COLO668 (cell line): ENCODE data around the gene PHACTR4.
"Not testable (repeated sequence)": the region's sequence is repeated elsewhere in the genome, so short reads cannot be mapped to it uniquely, and the experiment has no call there.

Source experiments
- DNase-seq: peaks from one replicate; lab custom pipeline; 2025; ENCODE audit not compliant: unreplicated experiment; lab: John Stamatoyannopoulos, UW

Gene PHACTR4

DNA sequence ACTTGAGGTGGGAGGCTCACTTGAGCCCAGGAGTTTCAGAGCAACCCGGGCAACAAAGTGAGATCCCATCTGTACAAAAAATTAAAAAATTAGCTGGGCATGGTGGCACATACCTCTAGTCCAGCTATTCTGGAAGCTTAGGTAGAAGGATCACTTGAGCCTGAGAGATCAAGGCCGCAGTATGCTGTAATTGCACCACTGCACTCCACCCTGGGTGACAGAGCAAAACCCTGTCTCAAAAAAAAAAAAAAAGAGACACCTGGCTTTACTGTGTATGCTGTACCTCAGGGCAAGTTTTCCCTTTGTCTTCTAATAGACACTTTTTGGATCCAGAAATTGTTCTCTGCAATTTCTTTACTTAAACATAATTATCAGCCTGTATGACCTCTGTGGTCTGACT is 113.2 kb downstream of the PHACTR4 start:
- no peak for DNase-seq

DNA sequence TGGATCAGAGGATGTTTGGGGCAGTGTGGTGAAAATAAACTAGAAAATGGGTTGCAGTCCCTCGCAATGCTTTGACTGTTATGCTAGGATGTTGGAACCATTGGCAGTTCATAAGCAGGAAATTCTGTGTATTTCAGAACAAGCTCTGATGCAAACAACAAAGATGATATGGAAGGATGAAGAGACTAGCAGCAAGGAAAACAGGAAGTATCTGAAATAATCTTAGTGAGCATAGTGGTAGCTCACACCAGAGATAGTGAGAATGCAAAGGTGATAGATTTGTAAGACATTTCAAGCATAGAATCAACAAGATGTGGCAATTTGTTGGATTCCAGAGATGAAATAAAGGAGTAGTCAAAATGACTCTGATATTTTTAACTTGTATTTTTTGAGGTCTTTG is 125.2 kb downstream of the PHACTR4 start:
- no peak for DNase-seq

DNA sequence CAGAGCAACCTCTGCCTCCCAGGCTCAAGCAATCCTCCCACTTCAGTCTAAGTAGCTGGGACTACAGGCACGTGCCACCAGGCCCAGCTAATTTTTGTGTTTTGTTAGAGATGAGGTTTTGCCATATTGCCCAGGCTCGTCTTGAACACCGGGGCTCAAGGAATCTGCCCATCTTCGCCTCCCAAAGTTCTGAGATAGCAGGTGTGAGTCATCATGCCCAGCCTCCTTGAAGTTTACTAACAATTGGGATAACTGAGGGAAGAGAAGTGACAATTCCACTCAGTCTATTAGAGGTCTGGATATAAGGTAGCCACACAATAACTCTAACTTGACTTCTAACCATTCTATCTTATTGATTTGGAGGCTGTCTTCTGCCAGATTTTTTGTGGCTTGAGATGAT is 130.0 kb downstream of the PHACTR4 start:
- DNase-seq: no peak

DNA sequence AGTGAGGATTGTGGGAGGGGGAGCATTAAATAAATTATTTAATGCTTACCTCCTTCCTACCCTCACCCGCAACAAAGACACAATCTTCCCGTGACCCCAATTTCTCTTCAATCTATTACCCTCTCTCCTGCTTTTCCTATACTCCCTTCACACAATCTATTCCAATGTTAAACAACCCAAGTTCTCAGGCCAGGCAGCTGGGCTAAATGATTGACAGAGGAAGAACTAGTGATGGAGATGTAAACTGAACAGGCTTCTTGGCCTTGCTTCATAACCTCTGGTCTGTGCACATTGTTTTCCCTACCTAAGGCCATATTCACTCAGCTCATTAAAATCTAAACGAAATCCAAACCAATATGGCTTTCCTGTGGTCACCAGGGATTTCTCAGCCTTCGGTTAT is 132.4 kb downstream of the PHACTR4 start:
- no peak for DNase-seq

DNA sequence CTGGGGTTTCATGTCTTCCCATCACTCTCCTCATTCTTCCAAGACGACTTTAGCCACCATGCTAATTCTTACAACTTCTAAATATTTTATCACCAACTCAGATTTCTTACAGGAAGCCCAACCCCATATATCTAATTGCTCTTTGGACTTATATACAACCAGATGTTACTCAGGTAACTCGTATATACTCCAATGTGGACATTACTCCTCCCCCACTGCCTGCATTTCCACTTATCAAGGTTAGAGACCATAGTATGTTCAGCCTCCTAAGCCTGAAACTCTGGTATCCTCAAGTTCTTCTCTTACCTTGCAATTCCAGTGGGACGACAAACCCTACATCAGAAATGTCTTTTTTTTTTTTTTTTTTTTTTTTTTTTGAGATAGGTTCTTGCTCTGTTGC is 133.6 kb downstream of the PHACTR4 start:
- DNase-seq: no peak

DNA sequence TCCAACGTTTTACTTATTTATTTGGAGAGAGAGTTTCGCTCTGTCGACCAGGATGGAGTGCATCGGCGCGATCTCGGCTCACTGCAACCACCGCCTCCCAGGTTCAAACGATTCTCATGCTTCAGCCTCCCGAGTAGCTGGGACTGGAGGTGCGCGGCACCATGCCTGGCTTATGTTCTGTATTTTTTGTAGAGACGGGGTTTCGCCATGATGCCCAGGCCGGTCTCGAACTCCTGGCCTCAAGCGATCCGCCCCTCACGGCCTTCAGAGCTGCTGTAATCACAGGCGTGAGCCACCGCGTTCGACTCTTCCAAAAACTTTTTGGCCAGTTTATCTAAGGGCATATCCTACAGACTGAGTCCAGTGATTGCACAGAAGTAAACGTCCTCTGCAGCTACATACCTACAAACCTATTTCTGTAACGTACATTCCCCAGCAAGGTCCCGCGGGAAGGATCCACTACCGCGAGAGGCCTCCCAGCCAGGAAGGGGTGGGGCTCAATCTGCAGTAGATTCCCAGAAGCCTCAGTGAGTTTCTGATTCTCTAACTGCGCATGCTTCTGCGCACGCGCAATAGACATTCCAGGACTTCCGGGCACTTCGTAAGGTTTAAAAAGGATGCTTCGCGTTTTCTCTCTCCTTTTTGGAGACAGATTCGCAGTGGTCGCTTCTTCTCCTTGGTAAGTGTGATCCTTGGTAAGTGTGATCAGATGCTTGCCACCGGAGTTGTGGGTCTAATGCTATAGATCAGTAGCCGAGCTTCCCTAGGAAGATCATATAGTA is 136.1 kb downstream of the PHACTR4 start, which contains the start of gene RCC1:
RCC1 (plus strand) TSS at position 638 of the 782 bp plus-strand sequence. CDS start 23,824 bp downstream, outside the sequence.
- peak; percentile 100 for DNase-seq

DNA sequence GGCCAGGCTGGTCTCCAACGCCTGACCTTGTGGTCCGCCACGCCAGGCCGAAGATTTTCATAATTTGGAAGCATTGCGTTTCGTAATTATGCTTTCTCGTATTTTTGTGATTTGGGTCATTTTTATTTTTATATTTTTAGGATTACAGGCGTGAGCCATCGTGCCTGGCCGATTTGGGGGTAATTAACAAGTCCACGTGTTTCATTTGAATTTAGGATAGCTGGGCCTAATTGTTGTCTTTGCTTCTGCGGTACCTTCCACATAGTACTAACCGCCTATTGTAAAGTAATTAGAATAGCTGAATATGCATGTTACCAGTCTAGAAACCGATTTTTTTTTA is 137.3 kb downstream of the PHACTR4 start:
- DNase-seq: no peak

DNA sequence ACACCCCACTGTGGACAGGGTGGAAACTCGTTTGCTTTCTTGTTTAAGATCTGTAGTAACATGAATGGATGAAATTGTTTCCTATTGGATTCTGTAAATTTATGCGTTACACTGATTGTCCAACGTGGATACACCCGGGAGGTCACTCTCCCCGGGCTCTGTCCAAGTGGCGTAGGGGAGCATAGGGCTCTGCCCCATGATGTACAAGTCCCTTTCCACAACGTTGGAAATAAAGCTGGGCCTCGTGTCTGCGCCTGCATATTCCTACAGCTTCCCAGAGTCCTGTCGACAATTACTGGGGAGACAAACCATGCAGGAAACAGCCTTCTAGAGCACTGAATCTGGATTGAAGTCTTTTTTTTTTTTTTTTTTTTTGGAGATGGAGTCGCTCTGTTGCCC is 137.7 kb downstream of the PHACTR4 start:
- peak; percentile 34 for DNase-seq

DNA sequence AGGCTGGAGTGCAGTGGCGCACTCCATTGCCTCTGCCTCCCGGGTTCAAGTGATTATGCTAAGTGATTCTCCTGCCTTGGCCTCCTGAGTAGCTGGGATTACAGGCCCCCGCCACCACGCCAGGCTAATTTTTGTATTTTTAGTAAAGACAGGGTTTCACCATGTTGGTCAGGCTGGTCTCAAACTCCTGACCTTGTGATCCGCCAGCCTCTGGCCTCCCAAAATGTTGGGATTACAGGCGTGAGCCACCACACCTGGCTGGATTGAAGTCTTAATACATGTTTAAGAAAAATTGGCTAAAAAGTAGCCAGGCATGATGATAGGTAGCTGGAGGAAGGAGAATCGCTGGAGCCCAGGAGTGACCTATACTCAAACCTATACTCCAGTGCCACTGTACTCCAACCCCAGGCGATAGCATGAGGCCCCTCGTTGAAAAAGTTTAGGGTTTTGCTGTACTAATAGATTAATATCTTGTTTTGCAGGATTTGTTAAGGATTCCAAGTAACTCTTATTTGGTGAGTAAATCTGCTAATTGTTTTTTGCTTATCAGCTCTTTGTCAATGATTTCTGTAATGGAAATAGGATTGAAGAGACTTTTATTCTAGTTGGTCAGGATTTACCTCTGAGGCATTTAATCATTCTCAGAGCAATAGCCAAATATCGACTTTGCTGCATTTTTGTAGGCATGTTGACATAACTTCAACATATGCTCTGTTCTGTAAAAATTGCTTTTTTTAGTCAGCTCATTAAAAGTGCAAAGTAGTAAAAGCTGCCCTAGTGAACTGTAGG is 138.3 kb downstream of the PHACTR4 start:
- DNase-seq: no peak

DNA sequence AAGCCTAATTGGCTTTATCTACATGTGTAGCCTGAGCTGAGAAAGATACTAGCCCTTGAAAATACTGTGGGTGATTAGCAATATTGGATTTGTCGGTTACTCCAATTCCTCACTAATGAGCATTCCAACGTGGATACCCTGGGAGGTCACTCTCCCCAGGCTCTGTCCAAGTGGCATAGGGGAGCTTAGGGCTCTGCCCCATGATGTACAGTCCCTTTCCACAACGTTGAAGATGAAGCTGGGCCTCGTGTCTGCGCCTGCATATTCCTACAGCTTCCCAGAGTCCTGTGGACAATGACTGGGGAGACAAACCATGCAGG is 138.9 kb downstream of the PHACTR4 start:
- no peak for DNase-seq

DNA sequence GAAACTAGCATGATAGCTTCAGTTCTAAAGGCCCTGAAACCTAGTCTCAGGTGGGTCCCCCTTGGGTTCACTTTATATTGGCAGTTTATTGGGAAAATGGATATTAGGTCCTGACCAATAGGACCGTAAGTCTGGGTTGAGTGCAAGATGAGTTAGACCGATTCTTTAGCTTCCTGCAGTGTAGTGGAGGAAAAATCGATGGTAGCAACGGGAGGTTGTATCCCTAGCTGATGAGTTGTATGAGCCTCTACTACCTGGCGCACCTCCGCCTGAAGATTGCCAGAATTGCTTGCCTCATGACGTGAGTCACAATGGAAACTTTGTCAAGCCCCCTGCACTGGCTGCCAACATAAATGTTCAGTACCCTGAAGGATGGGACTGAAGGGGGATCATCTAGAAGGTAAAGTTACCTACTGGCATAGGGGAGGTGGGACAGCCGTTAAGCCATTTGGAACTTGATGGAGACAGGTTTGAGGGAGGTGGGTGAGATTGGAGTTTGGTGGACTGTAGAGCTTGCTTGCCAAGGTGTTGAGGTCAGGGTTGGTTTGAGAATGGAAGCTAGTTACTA is 140.2 kb downstream of the PHACTR4 start:
- no peak for DNase-seq

DNA sequence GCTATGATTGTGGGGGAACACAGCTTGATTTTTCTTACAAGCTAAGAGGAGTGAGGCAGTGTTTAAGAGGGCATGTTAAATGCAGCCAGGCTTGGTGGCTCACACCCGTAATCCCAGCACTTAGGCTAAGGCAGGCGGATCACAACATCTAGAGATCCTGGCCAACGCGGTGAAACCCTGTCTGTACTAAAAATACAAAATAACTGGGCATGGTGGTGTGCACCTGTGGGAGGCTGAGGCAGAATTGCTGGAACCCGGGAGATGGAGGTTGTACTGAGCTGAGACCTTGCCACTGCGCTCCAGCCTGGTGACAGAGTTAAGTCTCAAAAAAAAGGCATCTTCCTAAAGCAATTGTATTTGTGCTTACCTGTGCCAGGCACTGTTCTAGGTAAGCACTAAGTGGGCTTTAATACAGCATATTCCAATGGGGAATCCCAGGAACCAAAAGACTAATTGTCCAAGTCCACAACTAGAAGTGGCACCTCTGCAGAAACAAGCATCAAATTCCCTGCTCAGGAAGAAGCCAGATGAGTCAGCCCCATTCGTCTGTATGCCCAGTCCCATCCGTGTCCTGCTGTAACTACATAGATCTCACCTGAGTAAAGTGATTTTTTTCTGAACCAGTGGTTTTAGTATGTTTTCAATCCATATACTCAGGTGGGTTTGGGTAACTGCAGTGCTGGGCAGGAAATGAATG is 140.9 kb downstream of the PHACTR4 start:
- DNase-seq: no peak

DNA sequence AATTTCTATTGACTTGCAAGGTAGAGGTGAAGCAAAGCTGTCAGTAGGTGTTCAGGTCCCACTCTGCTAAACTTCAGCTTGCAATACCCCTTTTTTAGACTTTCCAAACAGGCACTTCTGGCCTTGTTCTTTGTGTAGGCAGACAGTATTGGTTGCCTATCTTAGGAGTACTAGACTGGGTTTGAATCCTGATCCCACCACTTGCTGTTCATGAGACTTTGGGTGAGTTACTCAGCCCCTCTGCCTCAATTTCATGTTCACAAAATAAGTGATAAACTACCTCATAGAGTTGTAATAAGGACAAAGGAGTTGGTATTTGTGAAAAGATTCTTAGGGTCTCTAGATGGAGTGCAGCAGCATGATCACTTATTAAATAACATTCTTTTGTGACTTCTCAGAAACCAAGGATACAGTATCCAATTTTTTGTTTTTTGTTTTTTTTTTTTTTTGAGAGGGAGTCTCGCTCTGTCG is 141.5 kb downstream of the PHACTR4 start:
- no peak for DNase-seq

DNA sequence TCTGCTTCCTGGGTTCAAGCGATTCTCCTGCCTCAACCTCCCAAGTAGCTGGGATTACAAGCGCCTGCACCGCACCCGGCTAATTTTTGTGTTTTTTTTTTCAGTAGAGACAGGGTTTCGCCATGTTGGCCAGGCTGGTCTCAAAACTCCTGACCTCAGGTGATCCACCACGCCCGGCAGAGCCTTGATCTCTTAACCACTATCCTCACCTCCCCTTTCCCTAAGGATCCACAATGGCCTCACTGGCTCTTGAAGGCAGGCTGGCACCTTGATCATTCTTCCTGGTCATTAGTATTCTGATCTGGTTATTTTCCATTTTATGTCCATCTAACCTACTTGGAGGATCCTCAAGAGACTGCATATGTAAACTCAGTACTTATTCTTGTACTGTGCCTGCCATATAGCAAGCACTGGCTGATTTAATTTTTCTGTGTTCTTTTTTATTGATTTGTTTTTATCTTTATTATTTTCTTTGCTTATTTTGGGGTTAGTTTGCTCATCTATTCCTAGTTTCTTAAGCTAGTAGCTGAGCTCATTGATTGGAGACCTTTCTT is 142.6 kb downstream of the PHACTR4 start:
- no peak for DNase-seq

DNA sequence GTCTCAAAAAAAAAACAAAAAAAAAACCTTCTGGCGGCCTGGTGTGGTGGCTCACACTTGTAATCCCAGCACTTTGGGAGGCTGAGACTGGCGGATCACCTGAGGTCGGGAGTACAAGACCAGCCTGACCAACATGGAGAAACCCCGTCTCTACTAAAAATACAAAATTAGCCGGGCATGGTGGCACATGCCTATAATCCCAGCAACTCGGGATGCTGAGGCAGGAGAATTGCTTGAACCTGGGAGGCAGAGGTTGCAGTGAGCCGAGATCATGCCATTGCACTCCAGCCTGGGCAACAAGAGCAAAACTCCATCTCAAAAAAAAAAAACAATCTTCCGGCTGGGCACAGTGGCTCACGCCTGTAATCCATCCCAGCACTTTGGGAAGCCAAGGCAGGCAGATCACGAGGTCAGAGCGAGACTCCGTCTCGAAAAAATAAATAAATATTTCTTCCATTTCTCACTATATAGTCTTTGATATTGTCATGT is 144.9 kb downstream of the PHACTR4 start:
- not testable (repeated sequence) for DNase-seq

DNA sequence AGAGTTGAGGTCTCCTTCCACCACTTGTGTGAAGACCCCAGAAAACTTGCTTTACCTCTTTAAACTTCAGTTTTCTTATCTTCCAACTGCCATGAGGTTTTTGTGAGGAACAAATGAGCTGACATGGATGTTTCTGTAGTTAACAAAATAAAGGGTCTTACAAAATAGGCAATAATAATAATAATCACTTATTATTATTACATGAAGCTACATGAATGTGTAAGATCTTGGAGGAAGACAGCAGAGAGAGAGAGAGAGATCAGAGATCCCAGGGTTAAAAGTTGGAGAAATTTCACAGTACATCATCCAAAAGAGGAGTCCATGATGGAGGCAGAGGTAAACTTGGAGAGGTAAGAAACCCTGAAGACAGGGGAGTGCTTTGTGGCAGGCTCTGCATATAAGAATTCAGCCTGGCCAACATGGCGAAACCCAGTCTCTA is 147.0 kb downstream of the PHACTR4 start:
- DNase-seq: no peak

DNA sequence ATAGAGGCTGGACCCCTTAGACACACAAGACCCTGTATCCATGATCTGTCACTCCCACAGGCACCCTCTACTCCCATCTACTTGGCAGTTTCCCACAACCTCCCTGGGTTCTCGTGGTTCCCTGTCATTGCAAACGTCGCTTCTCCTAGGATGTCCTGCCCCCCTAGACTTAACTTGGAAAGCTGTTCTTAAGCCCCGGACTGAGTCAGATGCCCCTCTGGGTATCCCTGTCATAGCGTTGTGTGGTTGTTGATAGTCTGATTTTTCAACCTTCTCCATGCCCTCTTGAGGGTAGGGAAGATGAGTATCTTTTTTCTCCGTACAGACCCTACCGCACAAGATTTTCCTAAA is 148.1 kb downstream of the PHACTR4 start:
- DNase-seq: no peak

DNA sequence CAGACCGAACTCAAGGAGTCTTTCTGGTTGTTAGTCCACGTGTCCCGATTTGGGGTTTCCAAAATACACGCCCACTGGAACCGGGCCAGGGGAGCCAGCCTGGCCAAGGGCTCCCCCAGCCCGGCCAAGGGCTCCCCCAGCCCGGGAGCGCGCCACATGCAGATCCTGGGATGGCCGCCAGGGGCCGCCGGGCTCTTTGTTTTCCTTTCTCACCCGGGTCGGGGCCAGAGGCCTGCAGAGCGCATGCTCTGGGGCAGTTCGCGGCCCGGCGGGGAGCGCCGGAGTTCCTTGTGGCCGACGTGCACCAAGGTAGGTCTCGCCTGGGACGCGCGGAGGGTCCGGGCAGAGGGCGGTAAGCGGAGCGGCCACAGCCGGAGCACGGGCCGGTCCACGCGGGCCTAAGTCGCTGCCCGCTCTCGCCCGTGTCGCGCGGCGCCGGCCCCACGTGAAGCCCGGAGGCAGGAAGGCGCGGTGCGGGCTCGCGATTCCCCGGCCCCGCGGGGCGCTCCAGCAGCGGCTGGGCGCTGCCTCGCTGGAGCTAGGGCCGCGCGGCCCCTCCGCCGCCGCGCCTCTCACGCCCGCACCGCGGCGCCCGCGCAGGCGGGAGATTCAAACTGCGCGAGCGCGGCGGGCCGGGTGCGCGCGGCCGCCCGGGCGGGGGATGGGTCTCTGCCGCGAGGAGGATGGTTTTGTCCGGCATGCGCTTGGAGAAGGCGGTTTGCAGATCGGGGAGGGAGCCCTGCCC is 148.6 kb downstream of the PHACTR4 start:
- DNase-seq: peak; percentile 98

DNA sequence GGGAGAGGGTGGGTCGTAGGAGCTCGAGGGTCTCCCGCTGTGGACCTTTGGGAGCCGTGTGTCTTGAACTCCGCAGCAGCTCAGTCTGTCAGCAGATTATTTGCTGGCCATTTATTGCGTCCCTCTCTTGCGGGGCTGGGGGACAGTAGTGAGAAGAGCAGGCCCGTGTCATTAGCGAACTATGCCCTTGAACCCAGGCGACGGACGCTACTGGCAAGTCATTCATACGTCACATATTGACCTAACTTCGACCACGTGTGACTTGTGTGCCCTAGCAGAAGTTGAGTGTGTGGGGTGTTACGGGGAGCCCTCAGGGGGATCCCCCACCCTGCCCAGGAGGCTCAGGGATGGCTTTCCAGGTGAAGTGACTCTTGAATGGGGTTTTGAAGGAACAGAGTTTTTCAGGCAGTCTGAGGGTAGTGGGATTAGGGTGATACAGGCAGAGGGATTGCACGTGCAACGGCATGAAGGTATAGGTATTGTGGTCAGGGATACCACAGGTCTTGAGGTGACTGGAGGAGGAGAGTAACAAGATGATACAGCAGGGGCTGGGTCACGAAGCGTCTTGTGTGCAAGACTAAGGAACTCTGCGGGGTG is 149.3 kb downstream of the PHACTR4 start:
- DNase-seq: peak; percentile 79
